AG09309 (cell line): ENCODE measurements around the gene THBS4.

Experiments
- DNase-seq: peaks from one replicate; pipeline ENCODE4 v3.0.0-alpha.2; 2010; ENCODE audit warnings: low read depth
- H3K4me3 ChIP-seq: 2 replicates; pipeline ENCODE4 v1.5.1; 2011; ENCODE audit warnings: mild to moderate bottlenecking, low read depth, low read length, moderate library complexity; ENCODE audit not compliant: control insufficient read depth
- CTCF ChIP-seq: IDR thresholded peaks from 2 replicates; pipeline ENCODE4 v1.5.1; 2011; ENCODE audit warnings: mild to moderate bottlenecking, low read depth, low read length, inconsistent platforms; ENCODE audit not compliant: insufficient read depth, control insufficient read depth; ENCODE audit errors: missing control alignments

THBS4 gene

GRCh38 chr5:80034962-80035821 lies at the start of gene THBS4:
Gene THBS4, plus strand, starts transcription at chr5:80035348. Its CDS starts 190 bp downstream, at chr5:80035538.
- no peak within 1 kb of the TSS for H3K4me3 ChIP-seq
- DNase-seq: no peak
- TF ChIP-seq CTCF: no peak

DNA sequence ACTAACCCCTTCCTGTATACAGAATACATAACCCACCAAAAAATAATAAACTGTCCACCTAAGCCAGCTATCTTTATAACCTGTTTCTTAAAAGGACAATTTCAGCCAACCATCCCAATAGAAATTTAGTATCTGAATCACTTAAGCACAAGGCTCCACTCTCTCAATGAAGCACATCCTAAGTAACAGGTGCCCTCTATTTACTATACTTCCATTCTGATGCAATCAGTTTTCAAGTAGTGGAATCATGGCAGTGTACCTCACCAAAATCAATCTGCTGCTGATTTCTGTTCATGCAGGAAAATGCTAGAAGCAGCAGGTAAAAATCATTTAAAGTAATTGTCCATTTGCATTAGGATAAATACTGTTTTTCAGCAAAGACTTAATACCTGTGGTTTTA lies 48.9 kb upstream of the THBS4 start:
- H3K4me3 ChIP-seq: no peak overlapping the region

DNA sequence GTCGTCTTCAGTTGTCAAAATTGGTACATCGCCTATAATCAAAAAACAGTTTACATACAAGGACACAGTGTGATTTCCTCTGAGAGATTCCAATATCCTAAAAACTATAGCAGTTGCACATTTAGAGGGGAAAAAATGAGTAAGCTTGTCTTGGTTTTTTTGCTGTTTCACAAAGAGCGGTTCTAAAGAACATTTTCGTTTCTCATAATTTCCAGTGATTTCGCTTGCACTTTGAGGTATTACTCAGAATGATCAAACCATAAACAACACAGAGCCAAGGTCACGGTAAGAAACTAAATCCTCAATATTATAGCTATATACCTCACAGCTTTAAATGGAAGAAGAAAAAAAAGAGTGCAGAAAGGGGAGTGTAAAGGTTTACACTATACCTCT lies 44.9 kb upstream of the THBS4 start:
- peak overlapping the region; percentile 89 for H3K4me3 ChIP-seq
- DNase-seq: no peak

More for the DNA sequence above, 48.9 kb upstream of the THBS4 start:
- DNase-seq: no peak
- no peak for TF ChIP-seq CTCF

GRCh38 chr5:79990598-79991507 lies 44.3 kb upstream of the THBS4 start, which contains the start of gene MTX3:
Gene MTX3, minus strand, starts transcription at chr5:79991262. Its CDS starts 24 bp downstream, at chr5:79991238.
- H3K4me3 ChIP-seq: peak within 1 kb of the TSS; percentile 89
- TF ChIP-seq CTCF: no peak
- DNase-seq: peak; percentile 14

More for the DNA sequence above, 44.9 kb upstream of the THBS4 start:
- TF ChIP-seq CTCF: no peak

- TF ChIP-seq CTCF: no peak
- H3K4me3 ChIP-seq: no peak overlapping the region
- no peak for DNase-seq
Observed at GRCh38 chr5:79992891-79993657, 42.1 kb upstream of the THBS4 start.

GRCh38 chr5:79999722-80000121 lies 35.4 kb upstream of the THBS4 start:
- DNase-seq: no peak
- no peak overlapping the region for H3K4me3 ChIP-seq
- no peak for TF ChIP-seq CTCF
